H1 (cell line): ENCODE data around the gene EEIG1.

ENCODE experiments used
- RAD21 ChIP-seq, 2 experiments: IDR thresholded peaks in 1 of 2; conservative IDR thresholded peaks in 1 of 2; 2 replicates each; pipeline ENCODE4 v1.6.1; 2011; ENCODE audit warnings: low read depth in 2 of 2, low read length in 2 of 2, improper control_type of control experiment in 1 of 2, inconsistent platforms in 1 of 2, mild to moderate bottlenecking in 1 of 2, moderate library complexity in 1 of 2
- RFX5 ChIP-seq: IDR thresholded peaks from 2 replicates; pipeline ENCODE4 v1.6.1; 2011; ENCODE audit warnings: low read depth, low read length, improper control_type of control experiment, borderline replicate concordance
- TF ChIP-seq, protein P1 (sequence below), 3 experiments: IDR thresholded peaks; 1 replicate in 2 of 3; 2 replicates in 1 of 3; pipeline versions ENCODE4 v1.5.1 to v1.6.1; 2011; ENCODE audit warnings: low read length in 3 of 3, mild to moderate bottlenecking in 3 of 3, inconsistent platforms in 2 of 3, low read depth in 1 of 3, moderate library complexity in 1 of 3; ENCODE audit not compliant: insufficient read depth in 1 of 3; ENCODE audit errors: control extremely low read depth in 1 of 3

DNA sequence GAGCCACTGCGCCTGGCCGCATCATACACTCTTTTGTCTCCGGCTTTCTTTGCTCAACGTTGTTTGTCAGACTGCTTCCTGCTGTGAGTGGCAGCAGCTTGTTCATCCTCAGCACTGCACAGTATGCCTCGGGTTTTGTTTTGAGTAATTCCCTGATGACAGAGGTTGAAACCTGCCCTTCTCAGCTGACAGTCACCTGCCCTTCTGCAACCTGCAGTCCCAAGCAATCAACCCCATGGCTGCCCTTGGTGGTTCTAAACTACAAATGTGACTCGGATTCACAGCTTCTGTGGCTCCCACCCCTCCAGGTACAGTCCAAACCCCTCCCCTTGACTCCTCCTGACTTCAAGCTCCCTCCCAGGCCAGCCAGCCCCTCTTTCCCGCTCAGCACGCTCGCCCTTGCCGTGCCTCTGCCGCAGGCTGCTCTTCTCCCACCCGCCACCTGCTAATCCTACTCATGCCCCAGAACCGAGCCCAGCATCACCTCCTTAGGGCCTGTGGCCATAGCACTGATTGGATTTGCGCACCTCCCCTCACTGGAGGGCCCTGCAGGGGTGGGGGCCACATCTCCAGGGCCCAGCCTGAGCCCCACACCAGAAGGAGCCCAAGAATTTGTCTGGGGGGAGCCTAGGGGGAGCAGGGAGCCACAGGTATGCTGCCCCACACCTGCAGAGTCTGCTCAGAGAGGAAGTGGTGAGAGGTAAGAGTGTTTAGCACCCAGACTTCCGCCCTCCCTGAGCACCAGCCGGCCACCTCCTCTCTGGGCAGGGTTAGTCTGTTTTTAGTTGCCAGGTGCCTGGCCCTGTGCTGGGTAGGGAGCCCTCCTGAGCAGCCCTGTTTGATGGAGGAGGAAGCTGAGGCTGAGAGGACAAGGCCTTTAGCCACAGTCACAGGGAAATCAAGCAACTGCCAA is 10.1 kb downstream of the EEIG1 start:
- TF ChIP-seq RFX5 (no peak), RAD21 (IDR thresholded peaks at IDR 0.05 in 1 of 2, conservative IDR thresholded peaks at IDR 0.05 in 1 of 2; ENCODE audit: low read depth in 2 of 2, low read length in 2 of 2) (no peak)
- TF ChIP-seq, protein P1, sequence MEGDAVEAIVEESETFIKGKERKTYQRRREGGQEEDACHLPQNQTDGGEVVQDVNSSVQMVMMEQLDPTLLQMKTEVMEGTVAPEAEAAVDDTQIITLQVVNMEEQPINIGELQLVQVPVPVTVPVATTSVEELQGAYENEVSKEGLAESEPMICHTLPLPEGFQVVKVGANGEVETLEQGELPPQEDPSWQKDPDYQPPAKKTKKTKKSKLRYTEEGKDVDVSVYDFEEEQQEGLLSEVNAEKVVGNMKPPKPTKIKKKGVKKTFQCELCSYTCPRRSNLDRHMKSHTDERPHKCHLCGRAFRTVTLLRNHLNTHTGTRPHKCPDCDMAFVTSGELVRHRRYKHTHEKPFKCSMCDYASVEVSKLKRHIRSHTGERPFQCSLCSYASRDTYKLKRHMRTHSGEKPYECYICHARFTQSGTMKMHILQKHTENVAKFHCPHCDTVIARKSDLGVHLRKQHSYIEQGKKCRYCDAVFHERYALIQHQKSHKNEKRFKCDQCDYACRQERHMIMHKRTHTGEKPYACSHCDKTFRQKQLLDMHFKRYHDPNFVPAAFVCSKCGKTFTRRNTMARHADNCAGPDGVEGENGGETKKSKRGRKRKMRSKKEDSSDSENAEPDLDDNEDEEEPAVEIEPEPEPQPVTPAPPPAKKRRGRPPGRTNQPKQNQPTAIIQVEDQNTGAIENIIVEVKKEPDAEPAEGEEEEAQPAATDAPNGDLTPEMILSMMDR (IDR thresholded peaks at IDR 0.05; ENCODE audit: control extremely low read depth in 1 of 3, insufficient read depth in 1 of 3, low read depth in 1 of 3, low read length in 3 of 3), result no peak
